GM12878 (cell line): ENCODE data around the gene TGFB3. TPM values are rescaled to one million over a fixed set of nuclear protein-coding genes. Genes with fewer than 3 reads are reported as not detected.
A peak's percentile ranks its signal among the peaks of the same experiment; 100 is the strongest.

ENCODE experiments used
- ATAC-seq: fragments of 200-7000 bp; cut with Tn5 transposase; 3 replicates; pipeline ENCODE4 v1.9.1; 2020; ENCODE audit warnings: mild to moderate bottlenecking, moderate library complexity
- BruUV-seq: library from RNA; stranded (reverse); fragments of 400-500 nt; replicated peaks from 2 replicates; lab custom pipeline; 2021; lab: Mats Ljungman, UMichigan
- CTCF ChIA-PET: fragments of 300-600 bp; sonication (Branson Sonifier 250); formaldehyde crosslinking; extraction: SDS; loops from one replicate; lab custom pipeline; 2021; ENCODE audit warnings: inconsistent platforms; lab: Yijun Ruan, JAX
- POLR2A ChIA-PET: fragments of 350-600 bp; formaldehyde crosslinking; extraction: SDS; loops from one replicate; lab custom pipeline; 2021; ENCODE audit warnings: inconsistent platforms; lab: Charles Lee
- RAD21 ChIA-PET: fragments of 300-600 bp; sonication (Branson Sonifier 250); formaldehyde crosslinking; loops from one replicate; lab custom pipeline; 2023; ENCODE audit warnings: antibody characterized with exemption; ENCODE audit not compliant: unreplicated experiment; lab: Charles Lee
- SMC1A ChIA-PET: fragments of 300-600 bp; sonication (Branson Sonifier 250); formaldehyde crosslinking; loops from one replicate; lab custom pipeline; 2023; ENCODE audit not compliant: unreplicated experiment, uncharacterized antibody; lab: Charles Lee
- DNase-seq: peaks from one replicate; pipeline ENCODE4 v3.0.0-alpha.2; 2011; ENCODE audit warnings: low read depth, low spot score
- FAIRE-seq: peaks from 3 replicates; lab custom pipeline; 2011; peaks lifted over from hg19 to GRCh38; lab: Jason Lieb, UNC
- H2AFZ ChIP-seq: 2 replicates; pipeline ENCODE4 v1.6.0; 2011; ENCODE audit warnings: low read depth, low read length, control low read depth; ENCODE audit not compliant: control insufficient read depth
- H3K27ac ChIP-seq: 2 replicates; pipeline ENCODE4 v1.5.1; 2011; ENCODE audit warnings: control low read depth; ENCODE audit not compliant: control insufficient read depth, insufficient read depth
- H3K27me3 ChIP-seq, 2 experiments: replicated peaks in 1 of 2; 2 replicates each; pipeline versions ENCODE4 v1.6.0 to v1.6.1; 2011; ENCODE audit warnings: low read length in 1 of 2; ENCODE audit not compliant: control insufficient read depth in 2 of 2, insufficient read depth in 2 of 2
- H3K36me3 ChIP-seq, 2 experiments: 2 replicates each; pipeline ENCODE4 v1.5.1; 2011; ENCODE audit warnings: low read length in 1 of 2; ENCODE audit not compliant: control insufficient read depth in 2 of 2, insufficient read depth in 2 of 2
- H3K4me1 ChIP-seq: 2 replicates; pipeline ENCODE4 v1.6.1; 2011; ENCODE audit warnings: mild to moderate bottlenecking, low read length, moderate library complexity, mixed read lengths; ENCODE audit not compliant: control insufficient read depth, insufficient read depth
- H3K4me2 ChIP-seq: 2 replicates; pipeline ENCODE4 v1.6.0; 2011; ENCODE audit warnings: control low read depth; ENCODE audit not compliant: control insufficient read depth, insufficient read depth
- H3K4me3 ChIP-seq: fragments of 200-600 bp; sonication (generic); 2 replicates; pipeline ENCODE4 v1.5.1; 2016
- H3K79me2 ChIP-seq: 2 replicates; pipeline ENCODE4 v1.6.0; 2011; ENCODE audit warnings: low read length; ENCODE audit not compliant: control insufficient read depth, insufficient read depth
- H3K9ac ChIP-seq: 2 replicates; pipeline ENCODE4 v1.8.0; 2011; ENCODE audit warnings: low read length, control low read depth, mixed read lengths; ENCODE audit not compliant: control insufficient read depth, insufficient read depth
- H3K9me3 ChIP-seq: replicated peaks from 3 replicates; pipeline ENCODE4 v1.5.1; 2011; ENCODE audit warnings: mild to moderate bottlenecking, low read length; ENCODE audit not compliant: control insufficient read depth, insufficient read depth
- H4K20me1 ChIP-seq: 2 replicates; pipeline ENCODE4 v1.6.0; 2011; ENCODE audit not compliant: control insufficient read depth, insufficient read depth
- BCL11A ChIP-seq: IDR thresholded peaks from 2 replicates; pipeline ENCODE4 v1.6.1; 2011; ENCODE audit warnings: low read depth, low read length
- EGR1 ChIP-seq, 2 experiments: IDR thresholded peaks; 1 replicate in 1 of 2; 2 replicates in 1 of 2; pipeline ENCODE4 v1.6.1; 2011 to 2012; ENCODE audit warnings: low read depth in 2 of 2, low read length in 2 of 2, borderline replicate concordance in 1 of 2, mild to moderate bottlenecking in 1 of 2, moderate library complexity in 1 of 2
- PAX5 ChIP-seq: IDR thresholded peaks from 2 replicates; pipeline ENCODE4 v1.6.1; 2011; ENCODE audit warnings: low read depth, low read length, borderline replicate concordance
- RAD21 ChIP-seq: IDR thresholded peaks from 2 replicates; pipeline ENCODE4 v1.6.1; 2011; ENCODE audit warnings: mild to moderate bottlenecking, low read depth, low read length, moderate library complexity; ENCODE audit not compliant: insufficient read depth
- WGBS: methylation state at CpG from one replicate; pipeline ENCODE4 v1.1.6; 2016; ENCODE audit warnings: low lambda C conversion rate; ENCODE audit not compliant: insufficient replicate concordance, insufficient coverage; ENCODE audit errors: missing lambda C conversion rate; 5-methylcytosine and 5-hydroxymethylcytosine counted together
- in situ Hi-C: fragments of 300-500 bp; cut with MboI; formaldehyde crosslinking; loops from 9 replicates; pipeline ENCODE4 v1.14.3; 2018; ENCODE audit warnings: mixed read lengths
- intact Hi-C: fragments of 100-400 bp; cut with micrococcal nuclease; formaldehyde crosslinking; loops from one replicate; pipeline ENCODE4 v1.14.2; 2022; ENCODE audit not compliant: unreplicated experiment
- polyA plus RNA-seq, 11 experiments: library from polyadenylated mRNA; depleted of rRNA in 4 of 11; unstranded in 6 of 11; stranded (reverse) in 5 of 11; fragments of >200 nt; fragmentation: Nextera tagmentation in 4 of 11; fragmentation: Illumina TruSeq in 1 of 11; extraction: Ambion mirVana in 4 of 11; extraction: Trizol in 1 of 11; gene quantifications; 1 replicate in 1 of 11; 2 replicates in 10 of 11; pipeline versions ENCODE4 v1.2.1 to v1.2.3, GENCODE V29; 2011 to 2016; ENCODE audit warnings: inconsistent platforms in 2 of 11, missing spikeins in 2 of 11, low read depth in 1 of 11
- total RNA-seq, 4 experiments: library from RNA; depleted of rRNA in 3 of 4; stranded (reverse); fragments of >200 nt in 3 of 4; fragmentation: Illumina TruSeq in 1 of 4; extraction: Trizol in 1 of 4; gene quantifications; 2 replicates each; pipeline versions ENCODE4 v1.2.1 to v1.2.3, GENCODE V29; 2013 to 2021
- TF ChIP-seq, protein P1 (sequence below), 3 experiments: IDR thresholded peaks in 2 of 3; conservative IDR thresholded peaks in 1 of 3; 2 replicates each; pipeline ENCODE4 v1.5.1; 2011; ENCODE audit warnings: low read depth in 3 of 3, low read length in 3 of 3, mild to moderate bottlenecking in 3 of 3, control low read depth in 2 of 3, moderate library complexity in 2 of 3, inconsistent platforms in 1 of 3, mixed read lengths in 1 of 3; ENCODE audit not compliant: control insufficient read depth in 2 of 3, insufficient read depth in 1 of 3; ENCODE audit errors: extremely low read depth in 1 of 3
- TF ChIP-seq, protein P2 (sequence below): IDR thresholded peaks from 2 replicates; pipeline ENCODE4 v1.6.1; 2011; ENCODE audit warnings: borderline replicate concordance, low read depth, mild to moderate bottlenecking, moderate library complexity, low read length; ENCODE audit not compliant: insufficient read depth, poor library complexity, severe bottlenecking

TGFB3 gene
- total and polyA plus RNA-seq, 10 of the 15 experiments (the other 5 are each of a cell fraction or from before 2014, with no cell fraction given), result 0.27 to 2.6 (median 0.82) TPM

DNA sequence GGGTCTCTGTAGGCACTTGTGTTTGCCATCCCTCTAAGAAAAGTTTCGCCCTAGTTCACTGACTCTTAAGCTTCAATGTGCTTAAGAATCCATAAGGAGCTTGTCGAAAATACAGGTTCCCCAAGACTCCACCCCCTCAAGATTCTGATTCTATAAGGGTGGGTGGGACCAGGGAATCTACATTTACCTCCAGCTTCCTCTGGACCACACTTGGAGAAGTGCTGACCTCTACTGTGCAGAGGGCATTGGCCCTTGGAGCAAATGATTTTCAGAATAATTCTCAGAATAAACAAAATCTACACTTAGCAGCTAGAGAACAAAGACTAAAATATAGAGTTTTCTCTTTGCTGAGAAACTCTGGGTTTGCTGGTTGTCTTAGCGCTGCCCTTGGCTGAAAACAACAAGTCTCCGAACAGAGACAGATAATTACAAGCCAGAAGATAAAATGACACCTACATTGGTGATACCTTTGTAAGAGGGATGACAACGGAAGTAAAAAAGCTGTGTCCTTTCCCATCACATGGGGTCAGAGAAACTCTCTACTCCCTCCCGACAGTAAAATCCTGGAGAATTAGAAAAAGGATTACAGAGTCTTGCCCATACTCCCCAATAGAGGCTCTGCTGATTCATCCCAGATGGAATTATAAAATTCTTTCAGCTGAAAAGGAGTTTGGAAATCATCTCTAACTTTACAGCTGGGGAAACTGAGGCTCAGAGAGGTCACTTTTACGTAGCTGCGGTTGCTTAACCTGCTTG lies 4.8 kb downstream of the TGFB3 start:
- Histone ChIP-seq H3K9ac (no peak overlapping the region), H3K27me3 (no peaks in the 10 kb centered on the region), H3K9me3 (no peaks in the 10 kb centered on the region), H2AFZ (peak overlapping the region; percentile 39), H3K4me3 (no peak overlapping the region), H3K79me2 (no peaks in the 10 kb centered on the region), H3K36me3 (no peaks in the 10 kb centered on the region), H3K4me2 (peak overlapping the region; percentile 33; the same call in 1 of the 2 replicates), H4K20me1 (no peaks in the 10 kb centered on the region), H3K27ac (no peak overlapping the region), H3K4me1 (peaks cover 20% of the 10 kb centered on the region)
- 72% methylated on average over 8 of the region's 8 CpGs for WGBS
- SMC1A ChIA-PET, result interaction anchor here (0.6 to 13.7 kb wide), 12 partner anchors 8 to 440 kb away, joined by 3 to 190 read pairs (median 4); partner anchors contain the start of gene IFT43
- in situ Hi-C loops (no loop called here), intact Hi-C loops (loop anchor here (10.0 kb wide), 1 partner anchor 802 kb away; the partner anchor contains the start of gene TMED10)
- ATAC-seq, result no peak
- POLR2A ChIA-PET, result interaction anchor here (0.6 to 0.9 kb wide), 2 partner anchors 70 to 254 kb away, joined by 3 to 5 read pairs; no protein-coding TSS in a partner anchor
- no peak for FAIRE-seq
- TF ChIP-seq PAX5 (no peak), RAD21 (peak; percentile 36; the same call in 1 of the 2 replicates), BCL11A (no peak), EGR1 (IDR thresholded peaks at IDR 0.05; ENCODE audit: borderline replicate concordance in 1 of 2, low read depth in 2 of 2, low read length in 2 of 2) (no peak)
- TF ChIP-seq, protein P1, sequence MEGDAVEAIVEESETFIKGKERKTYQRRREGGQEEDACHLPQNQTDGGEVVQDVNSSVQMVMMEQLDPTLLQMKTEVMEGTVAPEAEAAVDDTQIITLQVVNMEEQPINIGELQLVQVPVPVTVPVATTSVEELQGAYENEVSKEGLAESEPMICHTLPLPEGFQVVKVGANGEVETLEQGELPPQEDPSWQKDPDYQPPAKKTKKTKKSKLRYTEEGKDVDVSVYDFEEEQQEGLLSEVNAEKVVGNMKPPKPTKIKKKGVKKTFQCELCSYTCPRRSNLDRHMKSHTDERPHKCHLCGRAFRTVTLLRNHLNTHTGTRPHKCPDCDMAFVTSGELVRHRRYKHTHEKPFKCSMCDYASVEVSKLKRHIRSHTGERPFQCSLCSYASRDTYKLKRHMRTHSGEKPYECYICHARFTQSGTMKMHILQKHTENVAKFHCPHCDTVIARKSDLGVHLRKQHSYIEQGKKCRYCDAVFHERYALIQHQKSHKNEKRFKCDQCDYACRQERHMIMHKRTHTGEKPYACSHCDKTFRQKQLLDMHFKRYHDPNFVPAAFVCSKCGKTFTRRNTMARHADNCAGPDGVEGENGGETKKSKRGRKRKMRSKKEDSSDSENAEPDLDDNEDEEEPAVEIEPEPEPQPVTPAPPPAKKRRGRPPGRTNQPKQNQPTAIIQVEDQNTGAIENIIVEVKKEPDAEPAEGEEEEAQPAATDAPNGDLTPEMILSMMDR (IDR thresholded peaks at IDR 0.05 in 2 of 3, conservative IDR thresholded peaks at IDR 0.05 in 1 of 3; ENCODE audit: control insufficient read depth in 2 of 3, extremely low read depth in 1 of 3, insufficient read depth in 1 of 3, low read depth in 3 of 3, low read length in 3 of 3), result peak in 1 of 3 experiments; percentile 19; a peak in 1 of 6 replicates
- TF ChIP-seq, protein P2, sequence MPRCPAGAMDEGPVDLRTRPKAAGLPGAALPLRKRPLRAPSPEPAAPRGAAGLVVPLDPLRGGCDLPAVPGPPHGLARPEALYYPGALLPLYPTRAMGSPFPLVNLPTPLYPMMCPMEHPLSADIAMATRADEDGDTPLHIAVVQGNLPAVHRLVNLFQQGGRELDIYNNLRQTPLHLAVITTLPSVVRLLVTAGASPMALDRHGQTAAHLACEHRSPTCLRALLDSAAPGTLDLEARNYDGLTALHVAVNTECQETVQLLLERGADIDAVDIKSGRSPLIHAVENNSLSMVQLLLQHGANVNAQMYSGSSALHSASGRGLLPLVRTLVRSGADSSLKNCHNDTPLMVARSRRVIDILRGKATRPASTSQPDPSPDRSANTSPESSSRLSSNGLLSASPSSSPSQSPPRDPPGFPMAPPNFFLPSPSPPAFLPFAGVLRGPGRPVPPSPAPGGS, result no peak
- CTCF ChIA-PET, result interaction anchor here (0.9 to 15.4 kb wide), 6 partner anchors 9 to 265 kb away, joined by 4 to 390 read pairs (median 7); partner anchors contain the start of gene IFT43
- RAD21 ChIA-PET, result interaction anchor here (0.9 to 11.1 kb wide), 5 partner anchors 9 to 266 kb away, joined by 3 to 179 read pairs (median 7); partner anchors contain the start of gene IFT43
- no peak for DNase-seq
- no TSS peak for BruUV-seq
